Neuronal stem cell (in vitro differentiated cells): Measurements from ENCODE around the gene FAM193B.

Experiments used
- DNase-seq: peaks from one replicate; pipeline ENCODE4 v3.0.0-alpha.2; 2013; ENCODE audit warnings: low spot score
- H2AFZ ChIP-seq: one replicate; pipeline ENCODE4 v1.6.1; 2013; ENCODE audit warnings: mild to moderate bottlenecking, low read length, inconsistent platforms
- H2AK5ac ChIP-seq: 2 replicates; pipeline ENCODE4 v1.6.1; 2013; ENCODE audit warnings: low read depth, mild to moderate bottlenecking, inconsistent platforms, low read length, moderate library complexity, mixed read lengths
- H2BK120ac ChIP-seq: 2 replicates; pipeline ENCODE4 v1.6.1; 2013; ENCODE audit warnings: low read depth, mild to moderate bottlenecking, inconsistent platforms, low read length, moderate library complexity, mixed read lengths
- H2BK12ac ChIP-seq: one replicate; pipeline ENCODE4 v1.6.1; 2013; ENCODE audit warnings: low read length, inconsistent platforms
- H2BK15ac ChIP-seq: 2 replicates; pipeline ENCODE4 v1.6.1; 2013; ENCODE audit warnings: mild to moderate bottlenecking, low read length, inconsistent platforms, mixed read lengths
- H2BK5ac ChIP-seq: one replicate; pipeline ENCODE4 v1.6.1; 2013; ENCODE audit warnings: inconsistent platforms, mild to moderate bottlenecking, low read length, moderate library complexity
- H3K14ac ChIP-seq: one replicate; pipeline ENCODE4 v1.6.1; 2013; ENCODE audit warnings: low read length, inconsistent platforms
- H3K18ac ChIP-seq: 2 replicates; pipeline ENCODE4 v1.6.1; 2013; ENCODE audit warnings: low read length, inconsistent platforms
- H3K23ac ChIP-seq: 2 replicates; pipeline ENCODE4 v1.6.1; 2013; ENCODE audit warnings: low read depth, mild to moderate bottlenecking, mixed read lengths, low read length, inconsistent platforms; ENCODE audit not compliant: poor library complexity
- H3K27ac ChIP-seq: replicated peaks from 3 replicates; pipeline ENCODE4 v1.5.1; 2013; ENCODE audit warnings: low read length, inconsistent platforms
- H3K27me3 ChIP-seq, 3 experiments: 2 replicates each; pipeline ENCODE4 v1.6.1; 2013; ENCODE audit warnings: low read length in 3 of 3, mild to moderate bottlenecking in 2 of 3, inconsistent platforms in 1 of 3, low read depth in 1 of 3, mixed read lengths in 1 of 3, moderate library complexity in 1 of 3; ENCODE audit not compliant: control insufficient read depth in 3 of 3, insufficient read depth in 3 of 3
- H3K36me3 ChIP-seq, 2 donors: replicated peaks in 1 of 2; 2 replicates each; pipeline ENCODE4 v1.6.1; 2013; ENCODE audit warnings: low read length in 2 of 2; ENCODE audit not compliant: control insufficient read depth in 2 of 2, insufficient read depth in 2 of 2
- H3K4ac ChIP-seq: 2 replicates; pipeline ENCODE4 v1.6.1; 2013; ENCODE audit warnings: inconsistent platforms, mild to moderate bottlenecking, low read length, moderate library complexity
- H3K4me1 ChIP-seq, 2 donors: 1 replicate in 1 of 2; 2 replicates in 1 of 2; pipeline ENCODE4 v1.6.1; 2013; ENCODE audit warnings: low read length in 2 of 2, low read depth in 1 of 2; ENCODE audit not compliant: control insufficient read depth in 2 of 2, insufficient read depth in 1 of 2
- H3K4me2 ChIP-seq: one replicate; pipeline ENCODE4 v1.6.1; 2013; ENCODE audit warnings: mild to moderate bottlenecking, low read length, inconsistent platforms; ENCODE audit not compliant: insufficient read depth, poor library complexity, severe bottlenecking
- H3K4me3 ChIP-seq, 2 donors: 2 replicates each; pipeline ENCODE4 v1.5.1; 2013; ENCODE audit warnings: low read length in 2 of 2, mild to moderate bottlenecking in 2 of 2, inconsistent platforms in 1 of 2, moderate library complexity in 1 of 2
- H3K79me1 ChIP-seq: one replicate; pipeline ENCODE4 v1.6.1; 2013; ENCODE audit warnings: low read depth, mild to moderate bottlenecking, inconsistent platforms, low read length, moderate library complexity
- H3K9ac ChIP-seq: one replicate; pipeline ENCODE4 v1.6.1; 2013; ENCODE audit warnings: mild to moderate bottlenecking, low read depth, low read length, inconsistent platforms; ENCODE audit not compliant: poor library complexity
- H3K9me3 ChIP-seq, 2 donors: replicated peaks in 1 of 2; 2 replicates each; pipeline versions ENCODE3 to v1.6.1; 2013; ENCODE audit warnings: low read length in 2 of 2, mild to moderate bottlenecking in 2 of 2, inconsistent platforms in 1 of 2, low read depth in 1 of 2, mixed read lengths in 1 of 2, moderate library complexity in 1 of 2; ENCODE audit not compliant: control insufficient read depth in 2 of 2, insufficient read depth in 1 of 2
- H4K8ac ChIP-seq: one replicate; pipeline ENCODE4 v1.6.1; 2013; ENCODE audit warnings: low read depth, mild to moderate bottlenecking, inconsistent platforms, low read length, moderate library complexity
- H4K91ac ChIP-seq: one replicate; pipeline ENCODE4 v1.6.1; 2013; ENCODE audit warnings: low read length, low read depth, mild to moderate bottlenecking, inconsistent platforms; ENCODE audit not compliant: poor library complexity
- WGBS, 2 donors: extraction: QIAGEN DNeasy Blood & Tissue Kit; methylation state at CpG; one replicate each; pipeline ENCODE4 v1.1.7; 2013; ENCODE audit warnings: missing lambda C conversion rate in 2 of 2, mixed read lengths in 1 of 2; ENCODE audit not compliant: insufficient read length in 2 of 2, insufficient replicate concordance in 1 of 2; ENCODE audit errors: extremely low coverage in 2 of 2; 5-methylcytosine and 5-hydroxymethylcytosine counted together

FAM193B gene

DNA sequence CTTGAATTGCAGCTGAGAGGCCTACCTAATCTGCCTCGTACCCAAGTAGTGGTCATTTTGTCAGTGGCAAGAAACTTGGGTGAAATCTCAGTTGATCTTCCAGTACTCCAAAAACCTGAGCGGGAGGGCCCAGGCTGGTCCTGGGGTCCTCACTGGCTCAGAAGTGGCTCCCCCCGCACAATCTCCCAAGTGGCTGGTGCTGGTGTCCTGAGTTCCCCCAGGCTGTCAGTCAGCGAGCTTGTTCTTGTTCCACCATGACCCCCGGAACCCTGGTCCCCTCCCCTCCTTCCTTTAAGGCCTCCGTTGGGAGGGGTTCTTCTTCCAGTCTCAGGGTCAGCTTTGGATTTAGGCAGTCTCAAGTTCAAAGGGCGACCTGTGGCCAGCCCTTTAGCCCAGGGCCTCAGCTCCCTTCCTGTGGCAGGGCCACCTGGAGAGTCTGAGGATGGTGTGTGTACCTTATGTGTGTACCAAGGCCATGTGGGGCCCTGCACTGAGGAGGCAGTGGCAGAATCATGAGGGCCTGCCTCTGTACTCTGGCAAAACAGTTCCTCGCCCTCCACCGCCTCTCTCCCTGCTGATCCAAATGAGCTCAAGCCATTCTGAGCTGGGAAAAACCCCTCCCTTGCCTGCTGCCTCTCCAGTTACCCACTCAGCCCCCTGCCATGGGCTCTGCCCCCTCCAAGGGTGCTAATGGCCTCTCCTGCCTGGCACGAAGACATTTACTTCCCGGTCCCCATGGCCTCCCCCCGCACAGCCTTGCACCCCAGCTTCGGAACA, 76.5 kb downstream of the FAM193B start:
- peaks cover 19 to 34% of the 10 kb centered on the region in 2 donors for H3K36me3 ChIP-seq
- H2BK15ac ChIP-seq: no peak overlapping the region
- H3K27me3 ChIP-seq: no peaks in the 10 kb centered on the region
- no peak overlapping the region for H4K91ac ChIP-seq
- H2BK5ac ChIP-seq: peak overlapping the region; percentile 42
- no peak overlapping the region for H4K8ac ChIP-seq
- no peak overlapping the region for H2AK5ac ChIP-seq
- no peak overlapping the region for H3K14ac ChIP-seq
- no peak overlapping the region for H3K23ac ChIP-seq
- no peak overlapping the region for H2BK120ac ChIP-seq
- peaks cover 7% of the 10 kb centered on the region for H3K79me1 ChIP-seq
- no peak for DNase-seq
- peaks cover 8 to 14% of the 10 kb centered on the region in 2 donors for H3K4me1 ChIP-seq
- H3K4me2 ChIP-seq: no peak overlapping the region
- peaks cover 0 to 1% of the 10 kb centered on the region in 2 donors for H3K9me3 ChIP-seq
- H3K18ac ChIP-seq: no peak overlapping the region
- no peak overlapping the region for H2BK12ac ChIP-seq
- no peak overlapping the region for H3K27ac ChIP-seq
- H2AFZ ChIP-seq: no peak overlapping the region
- H3K9ac ChIP-seq: no peak overlapping the region
- H3K4ac ChIP-seq: no peak overlapping the region
- H3K4me3 ChIP-seq: no peak overlapping the region
- no CpG with 5 or more reads among the region's 13 CpGs for WGBS, 2 donors

DNA sequence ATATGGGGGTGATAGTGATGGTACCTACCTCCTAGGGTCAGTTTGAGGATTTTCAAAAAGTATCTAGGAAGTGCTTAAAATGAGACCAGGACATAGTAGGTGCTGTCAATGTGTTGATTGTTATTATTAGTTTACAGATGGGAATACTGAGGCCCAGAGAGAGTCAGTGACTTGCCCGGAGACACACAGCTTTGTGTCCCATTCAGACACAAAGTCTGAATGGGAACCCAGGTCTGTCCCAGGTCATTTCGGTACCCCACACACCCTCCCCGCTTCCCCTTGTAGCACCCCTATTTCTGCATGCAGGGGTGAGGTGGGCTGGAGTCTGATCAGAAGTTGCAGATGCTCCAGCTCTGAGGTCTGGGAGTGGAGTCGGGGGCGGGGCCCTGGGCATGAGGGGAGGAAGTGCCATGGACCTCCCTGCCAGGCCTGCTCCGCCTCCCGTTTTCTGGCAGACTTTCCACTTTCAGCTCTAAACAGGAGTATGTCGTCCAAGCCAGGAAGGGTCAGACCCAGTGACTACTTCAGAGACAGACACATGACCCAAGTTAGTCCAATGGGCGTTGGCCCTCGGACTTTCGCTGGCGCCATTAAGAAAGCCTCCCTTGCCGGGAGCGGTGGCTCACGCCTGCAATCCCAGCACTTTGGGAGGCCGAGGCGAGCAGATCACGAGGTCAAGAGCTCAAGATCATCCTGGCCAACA, 77.7 kb downstream of the FAM193B start:
- Histone ChIP-seq H3K27ac (no peak overlapping the region), H3K4me3 (no peak overlapping the region)

DNA sequence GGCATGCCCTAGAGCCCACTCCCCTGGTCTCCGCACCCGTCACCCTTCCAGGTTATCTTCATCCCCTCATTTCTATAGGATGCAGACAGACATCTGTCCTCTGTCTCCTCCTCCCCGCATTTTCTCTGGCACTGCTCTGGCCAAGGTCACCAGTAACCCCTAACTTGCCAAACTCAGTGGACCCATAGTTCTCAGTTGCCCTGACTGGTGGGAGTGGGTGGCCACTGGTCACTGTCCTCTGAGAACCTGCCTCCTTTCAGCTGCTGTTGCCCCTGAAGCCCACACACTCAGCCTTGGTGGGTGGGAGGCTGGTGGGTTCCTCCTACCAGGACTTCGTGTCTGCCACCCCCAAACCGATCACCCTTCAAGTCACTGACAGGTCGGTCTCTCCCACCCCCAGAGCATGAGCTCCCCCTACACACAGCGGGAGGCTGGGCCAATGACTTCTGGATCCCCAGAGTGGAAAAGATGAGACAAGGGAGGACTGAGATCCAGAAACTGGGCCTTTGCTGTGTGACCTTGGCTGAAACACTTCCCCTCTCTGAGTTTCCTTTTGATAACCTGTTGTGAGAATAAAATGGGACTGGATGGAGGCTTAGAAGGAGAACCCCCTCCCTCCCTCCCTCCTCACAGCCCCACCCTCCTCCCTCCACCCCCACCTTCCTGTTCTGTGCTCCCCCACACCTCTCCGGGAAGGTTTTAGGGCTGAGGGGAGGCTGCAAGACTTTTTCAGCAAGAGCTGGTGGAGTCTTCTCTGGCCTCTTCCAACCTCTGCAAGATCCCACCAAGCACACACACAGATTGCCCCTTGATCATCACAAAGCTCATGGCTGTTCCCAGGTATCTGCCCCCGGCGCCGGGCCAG, 78.6 kb downstream of the FAM193B start:
- H3K27me3 ChIP-seq: no peaks in the 10 kb centered on the region
- no peak overlapping the region for H2BK120ac ChIP-seq
- H2BK12ac ChIP-seq: no peak overlapping the region
- H4K91ac ChIP-seq: no peak overlapping the region
- H3K27ac ChIP-seq: peak overlapping the region; percentile 1
- peaks cover 23 to 33% of the 10 kb centered on the region in 2 donors for H3K36me3 ChIP-seq
- H3K4me2 ChIP-seq: no peak overlapping the region
- WGBS, 2 donors: no CpG with 5 or more reads among the region's 11 CpGs
- no peak for DNase-seq
- H2AK5ac ChIP-seq: peak overlapping the region; percentile 49
- peaks cover 15% of the 10 kb centered on the region for H3K79me1 ChIP-seq
- H2BK15ac ChIP-seq: no peak overlapping the region
- H3K23ac ChIP-seq: no peak overlapping the region
- no peak overlapping the region for H3K18ac ChIP-seq
- H2BK5ac ChIP-seq: no peak overlapping the region
- peaks cover 22 to 31% of the 10 kb centered on the region in 2 donors for H3K4me1 ChIP-seq
- no peak overlapping the region for H3K4ac ChIP-seq
- no peak overlapping the region for H4K8ac ChIP-seq
- H3K14ac ChIP-seq: no peak overlapping the region
- peaks cover 0 to 1% of the 10 kb centered on the region in 2 donors for H3K9me3 ChIP-seq
- peak overlapping the region; percentile 45 for H3K9ac ChIP-seq
- no peak overlapping the region for H2AFZ ChIP-seq
- H3K4me3 ChIP-seq: no peak overlapping the region

More for the DNA sequence above, 77.7 kb downstream of the FAM193B start:
- Histone ChIP-seq H3K36me3 (peaks cover 17 to 31% of the 10 kb centered on the region in 2 donors), H2BK120ac (no peak overlapping the region), H3K79me1 (peaks cover 8% of the 10 kb centered on the region), H3K4me2 (no peak overlapping the region), H4K91ac (no peak overlapping the region), H4K8ac (no peak overlapping the region), H3K9me3 (peaks cover 0 to 1% of the 10 kb centered on the region in 2 donors), H2BK15ac (no peak overlapping the region), H2BK5ac (no peak overlapping the region), H2AFZ (no peak overlapping the region), H3K4ac (no peak overlapping the region), H3K18ac (no peak overlapping the region), H3K9ac (no peak overlapping the region), H2BK12ac (no peak overlapping the region), H2AK5ac (no peak overlapping the region), H3K4me1 (peaks cover 14 to 22% of the 10 kb centered on the region in 2 donors), H3K23ac (no peak overlapping the region), H3K14ac (no peak overlapping the region), H3K27me3 (no peaks in the 10 kb centered on the region)
- no peak for DNase-seq
- WGBS, 2 donors: no CpG with 5 or more reads among the region's 18 CpGs
